HUDEP-2 (cell line): Measurements from ENCODE around the gene PTPRD.
"Not testable (repeated sequence)": the region's sequence is repeated elsewhere in the genome, so short reads cannot be mapped to it uniquely, and the experiment has no call there.

Source experiments
- DNase-seq, 76 experiments: peaks; one replicate each; lab custom pipeline; 2025; ENCODE audit not compliant: unreplicated experiment in 76 of 76; lab: John Stamatoyannopoulos, UW

PTPRD gene

DNA sequence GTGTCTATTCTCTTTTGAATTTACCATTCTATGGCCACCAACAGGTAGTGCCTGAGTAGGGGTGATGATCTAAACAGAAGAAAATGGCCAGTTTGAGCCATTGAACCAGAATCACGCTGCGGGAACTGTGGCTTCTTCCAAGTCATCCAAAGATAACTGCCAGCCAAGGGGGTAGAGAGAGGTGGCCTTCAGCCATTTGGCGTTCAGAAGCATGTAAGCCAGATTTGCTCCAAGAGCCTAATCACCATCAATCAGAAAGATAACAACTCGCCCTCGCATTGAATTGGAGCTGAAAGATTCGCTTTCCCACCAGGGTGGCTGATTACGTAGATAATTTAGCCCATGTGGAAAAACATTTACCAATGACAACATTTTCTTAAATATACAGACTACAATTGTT, 1510.5 kb downstream of the PTPRD start:
- no peak for DNase-seq

DNA sequence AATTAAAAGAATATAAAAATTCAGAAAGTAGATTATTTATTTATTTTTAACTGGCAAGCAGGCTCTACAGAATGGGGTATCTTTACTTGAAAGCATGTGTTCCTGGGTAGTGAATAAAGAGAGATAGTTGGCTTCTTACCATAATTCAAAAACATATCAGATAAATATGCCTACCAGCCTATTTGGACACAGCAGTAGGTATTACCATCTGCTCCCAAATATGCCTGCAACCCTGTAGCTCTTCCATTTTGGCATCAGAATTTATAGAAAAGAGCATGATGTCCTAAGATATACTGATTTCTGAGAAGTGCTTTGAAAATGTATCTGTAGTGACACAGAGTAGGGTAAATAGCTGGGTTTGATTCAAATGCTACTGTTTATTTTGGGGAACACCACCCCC, 1512.7 kb downstream of the PTPRD start:
- no peak for DNase-seq

DNA sequence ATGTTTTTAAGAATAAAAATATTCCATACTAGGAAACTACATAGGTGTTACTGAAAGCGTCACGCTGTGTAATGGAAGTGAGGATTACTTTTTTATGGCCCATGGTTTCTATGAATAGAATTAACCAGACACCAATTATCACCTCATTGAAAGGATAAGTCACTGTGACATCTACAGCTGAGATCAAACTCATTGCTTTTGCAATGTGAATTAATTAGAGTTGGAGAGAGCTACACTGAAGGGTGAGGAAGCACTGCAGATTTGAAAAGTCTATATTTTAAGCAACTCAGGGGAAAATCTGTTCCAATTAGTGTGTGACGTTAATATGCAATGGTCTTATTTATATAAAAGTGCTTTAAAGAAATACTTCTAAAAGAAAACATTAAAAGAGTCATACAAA, 1513.2 kb downstream of the PTPRD start:
- DNase-seq: no peak

DNA sequence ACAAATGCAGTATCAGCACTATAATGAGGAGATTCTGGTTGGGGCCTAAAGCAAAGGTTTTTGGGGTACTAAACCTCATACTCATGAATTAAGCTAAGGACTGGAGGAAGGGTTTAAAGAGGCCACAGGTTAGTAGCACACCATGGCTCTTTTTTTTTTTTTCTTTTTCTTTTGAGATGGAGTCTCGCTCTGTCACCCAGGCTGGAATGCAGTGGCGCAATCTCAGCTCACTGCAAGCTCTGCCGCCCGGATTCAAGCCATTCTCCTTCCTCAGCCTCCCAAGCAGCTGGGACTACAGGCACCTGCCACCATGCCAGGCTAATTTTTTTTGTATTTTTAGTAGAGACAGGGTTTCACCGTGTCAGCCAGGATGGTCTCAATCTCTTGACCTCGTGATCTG, 1515.5 kb downstream of the PTPRD start:
- DNase-seq: not testable (repeated sequence)

DNA sequence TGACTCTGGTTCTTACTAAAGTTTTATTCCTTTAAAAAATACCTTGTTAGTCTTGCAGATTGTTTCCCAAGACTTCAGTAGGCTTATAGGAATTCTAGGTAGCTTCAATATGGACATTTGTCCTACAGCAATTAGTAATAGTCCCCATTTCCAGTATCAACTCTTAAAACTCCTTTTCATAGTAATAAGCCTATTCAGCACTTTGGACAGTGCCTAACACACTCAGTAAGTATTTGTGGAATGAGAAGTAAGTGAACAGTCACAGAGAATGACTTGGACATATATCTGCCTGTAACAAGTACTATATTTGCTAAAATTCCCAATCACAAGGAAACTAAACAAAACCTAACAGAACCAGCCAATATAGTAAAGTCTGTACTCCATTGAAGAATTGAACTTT, 1521.4 kb downstream of the PTPRD start:
- no peak for DNase-seq

DNA sequence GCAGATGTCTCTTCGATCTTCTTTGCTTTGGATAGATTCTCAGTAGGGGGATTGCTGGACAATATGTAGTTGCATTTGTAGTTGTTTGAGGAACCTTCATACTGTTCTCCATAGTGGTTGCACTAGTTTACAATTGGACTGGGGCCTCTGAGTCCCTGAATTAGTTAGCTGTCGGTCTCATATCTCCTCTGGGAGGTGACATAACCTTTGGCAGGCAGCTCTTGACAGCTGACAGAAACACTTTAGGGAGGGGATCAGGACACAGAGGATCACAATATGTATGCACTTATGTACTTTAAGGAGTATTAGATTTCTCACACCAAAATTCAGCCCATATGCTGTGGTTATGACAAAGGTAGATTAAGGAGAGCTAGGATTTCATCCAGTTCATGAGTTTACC, 1533.3 kb downstream of the PTPRD start:
- no peak for DNase-seq

DNA sequence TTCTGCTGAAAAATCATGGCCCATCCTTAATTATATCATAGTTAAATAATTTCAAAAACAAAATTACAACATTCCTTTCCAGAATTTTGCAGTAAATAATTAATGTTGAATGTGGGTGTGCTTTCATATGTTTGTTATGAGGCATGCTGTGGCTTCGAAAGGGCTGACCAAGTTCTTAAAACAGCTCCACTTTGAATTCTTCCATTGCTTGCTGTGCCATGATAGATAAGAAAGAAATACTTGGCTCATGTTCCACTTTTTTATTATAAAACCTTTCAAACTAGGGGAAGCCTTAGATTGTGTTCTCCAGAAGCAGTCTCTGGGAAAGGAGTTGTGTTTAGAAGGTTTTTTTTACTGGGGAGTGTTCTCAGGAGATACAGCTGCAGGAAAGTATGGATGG, 1534.5 kb downstream of the PTPRD start:
- DNase-seq: no peak

DNA sequence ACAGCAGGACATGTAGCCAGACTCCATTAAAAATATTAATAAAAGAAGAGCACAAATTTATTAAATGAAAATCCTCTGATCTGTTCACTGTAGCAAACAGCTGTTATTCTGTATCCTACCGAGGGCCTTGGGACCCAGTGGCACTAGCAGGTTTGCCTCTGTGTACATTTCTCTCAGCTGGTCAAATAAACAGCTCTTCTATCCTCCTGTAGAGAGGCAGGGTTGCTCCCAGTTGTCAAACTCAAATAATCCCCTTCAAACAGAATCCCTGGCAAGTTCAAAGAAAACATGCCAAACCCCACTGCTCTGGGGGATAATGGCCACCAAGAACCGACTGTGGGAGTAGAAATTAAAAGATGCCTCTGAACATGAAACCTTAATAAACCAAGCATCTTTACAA, 1551.2 kb downstream of the PTPRD start:
- DNase-seq: no peak

DNA sequence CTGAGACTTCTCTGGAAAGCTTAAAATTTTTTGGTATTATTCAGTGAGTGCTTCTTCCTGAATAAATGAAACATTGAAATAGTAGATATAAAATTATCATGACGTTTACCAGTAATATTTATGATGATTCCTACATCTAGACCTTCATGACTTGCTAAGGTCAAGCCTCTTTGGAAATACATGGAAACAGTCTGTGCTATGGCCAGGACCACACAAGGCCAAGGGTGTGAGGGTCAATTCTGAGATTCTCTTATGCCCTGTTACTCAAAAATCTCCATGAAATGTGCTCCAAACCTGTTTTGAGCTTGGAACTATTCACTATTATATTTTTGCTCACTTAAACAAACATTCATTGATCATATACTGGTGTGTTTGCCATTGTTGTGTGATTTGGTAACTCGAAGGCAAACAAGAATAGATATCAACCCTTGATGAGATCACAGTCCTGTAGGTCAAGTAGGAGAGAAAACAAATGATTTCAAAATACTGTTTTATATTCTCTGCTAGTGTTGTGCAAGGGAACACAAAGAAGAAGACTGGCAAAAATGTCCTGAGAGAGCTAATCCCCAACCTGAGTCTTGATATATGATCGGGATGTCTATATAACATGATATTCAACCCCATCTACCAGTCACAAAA, 1558.3 kb downstream of the PTPRD start:
- DNase-seq: no peak

DNA sequence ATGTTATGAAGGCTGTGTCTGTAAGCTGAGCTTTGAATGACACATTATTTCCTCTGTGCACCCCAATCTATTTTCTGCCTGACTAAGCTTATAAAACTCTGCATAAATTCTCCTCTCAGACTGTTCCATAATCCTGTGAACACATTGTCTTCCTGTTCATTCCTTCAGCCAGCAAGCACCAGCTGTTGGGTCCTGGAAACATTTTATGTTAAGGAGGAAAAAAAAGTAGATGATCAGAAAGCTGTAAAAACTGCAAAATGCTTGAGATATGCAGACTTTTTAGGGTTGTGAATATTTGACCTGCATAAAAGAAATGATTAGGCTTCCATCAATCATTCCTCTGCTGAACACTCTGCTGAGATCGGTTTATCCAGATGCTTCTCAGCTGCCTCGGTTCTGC, 1567.2 kb downstream of the PTPRD start:
- no peak for DNase-seq

DNA sequence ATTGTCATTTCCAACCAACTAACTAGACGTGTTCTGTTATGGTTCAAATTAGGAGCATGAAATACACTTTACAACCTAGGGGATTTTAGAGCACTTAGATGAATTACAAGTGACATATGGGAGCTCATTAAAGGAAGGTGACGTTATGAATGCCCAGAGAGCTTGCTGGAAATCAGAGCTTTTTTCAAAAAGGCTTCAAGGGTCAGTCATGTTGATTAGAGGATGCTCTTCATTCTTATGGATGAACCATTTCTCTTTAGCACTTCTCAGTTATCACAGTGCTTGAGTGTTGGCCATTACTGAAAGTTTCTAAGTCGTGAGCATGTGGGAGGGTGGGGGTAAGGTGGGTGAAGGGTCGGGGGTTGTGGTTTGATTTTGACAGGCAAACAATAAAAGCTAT, 1567.7 kb downstream of the PTPRD start:
- DNase-seq: no peak

DNA sequence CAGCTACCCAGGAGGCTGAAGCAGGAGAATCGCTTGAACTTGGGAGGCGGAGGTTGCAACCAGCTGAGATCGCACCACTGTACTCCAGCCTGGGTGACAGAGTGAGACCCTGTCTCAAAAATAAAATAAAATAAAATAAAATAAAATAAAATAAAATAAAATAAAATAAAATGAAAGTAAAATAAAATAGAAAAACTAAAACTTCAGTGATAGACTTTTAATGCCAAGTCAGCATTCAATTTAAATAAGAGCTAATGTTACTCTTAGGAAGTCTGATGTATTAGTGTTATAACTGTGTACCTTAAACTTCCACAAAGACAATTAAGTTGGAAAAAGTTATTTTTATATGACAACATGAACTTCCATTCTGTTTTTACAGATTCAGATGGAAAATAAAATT, 1569.0 kb downstream of the PTPRD start:
- DNase-seq: not testable (repeated sequence)

DNA sequence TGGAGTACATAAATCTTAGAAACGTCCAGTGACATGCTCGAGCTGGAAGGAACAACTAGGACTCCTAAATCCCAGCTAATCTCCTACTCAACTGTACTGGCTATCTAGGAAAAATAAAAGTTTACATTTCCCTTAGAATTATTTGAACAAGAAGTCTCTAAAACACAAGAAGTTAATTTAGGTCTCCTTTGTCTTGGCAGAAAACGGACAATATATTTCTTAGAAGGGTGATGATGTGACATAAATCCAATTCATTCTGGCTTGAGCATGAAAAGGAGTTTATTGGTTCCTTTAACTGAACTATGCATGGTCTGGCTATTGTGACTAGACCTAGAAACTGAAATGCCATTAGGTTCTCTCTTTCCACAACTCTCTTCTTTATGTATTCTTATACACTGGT, 1571.0 kb downstream of the PTPRD start:
- DNase-seq: no peak

DNA sequence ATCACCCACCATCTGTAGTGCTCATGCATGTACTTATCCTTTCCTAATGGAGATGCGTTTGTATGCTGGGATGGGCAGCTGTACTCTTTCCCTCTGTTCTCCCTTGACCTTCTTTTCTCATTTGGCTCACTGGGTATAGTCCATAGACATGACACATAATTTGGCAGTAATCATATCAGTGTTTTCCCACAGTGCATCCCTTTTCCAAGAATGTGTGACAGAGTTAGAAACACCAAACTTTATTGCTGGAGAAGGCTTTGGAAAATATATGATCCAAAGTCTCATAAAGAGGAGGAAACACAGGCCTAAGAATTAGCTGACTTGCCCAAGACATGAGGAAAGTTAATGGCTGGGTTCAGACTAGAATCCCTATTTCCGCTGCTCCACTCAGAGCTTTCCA, 1579.8 kb downstream of the PTPRD start:
- DNase-seq: no peak

DNA sequence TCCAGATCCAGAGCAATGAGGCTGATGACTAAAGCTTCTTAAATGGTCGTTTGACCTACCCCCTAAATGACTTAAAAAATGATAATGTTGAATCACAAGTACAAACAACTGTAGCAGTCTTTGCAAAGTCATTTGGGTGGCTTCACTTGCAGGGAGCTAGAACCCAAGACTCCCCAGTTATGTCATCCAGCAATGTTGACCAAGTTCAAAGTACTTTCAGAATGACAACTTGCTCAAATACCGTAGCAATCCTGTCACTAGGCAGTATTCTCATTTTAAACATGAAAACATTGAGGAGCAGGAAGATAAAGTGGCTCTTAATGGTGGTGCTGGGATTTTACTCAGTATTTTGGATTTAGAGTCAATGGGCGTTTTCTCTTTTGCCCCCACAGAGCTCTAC, 1596.2 kb downstream of the PTPRD start:
- no peak for DNase-seq

DNA sequence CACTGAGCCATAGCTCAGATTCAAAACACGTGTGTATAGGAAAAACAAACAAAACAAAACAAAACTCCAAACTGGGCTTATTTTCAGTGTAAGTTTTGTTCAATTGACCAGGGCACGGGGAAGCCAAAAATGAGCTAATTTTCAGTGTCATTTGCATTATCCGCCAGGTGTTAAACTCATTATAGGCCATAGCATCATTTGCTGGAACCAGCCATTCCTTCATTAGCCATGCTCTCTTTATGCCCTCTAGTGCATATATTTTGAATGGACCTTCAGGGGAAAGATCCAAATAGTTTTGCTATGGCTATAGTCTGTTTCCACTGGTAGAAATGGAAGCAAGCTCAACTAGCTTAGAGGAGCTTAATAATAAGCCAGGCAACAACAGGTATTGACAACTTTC, 1608.0 kb downstream of the PTPRD start:
- DNase-seq: no peak

DNA sequence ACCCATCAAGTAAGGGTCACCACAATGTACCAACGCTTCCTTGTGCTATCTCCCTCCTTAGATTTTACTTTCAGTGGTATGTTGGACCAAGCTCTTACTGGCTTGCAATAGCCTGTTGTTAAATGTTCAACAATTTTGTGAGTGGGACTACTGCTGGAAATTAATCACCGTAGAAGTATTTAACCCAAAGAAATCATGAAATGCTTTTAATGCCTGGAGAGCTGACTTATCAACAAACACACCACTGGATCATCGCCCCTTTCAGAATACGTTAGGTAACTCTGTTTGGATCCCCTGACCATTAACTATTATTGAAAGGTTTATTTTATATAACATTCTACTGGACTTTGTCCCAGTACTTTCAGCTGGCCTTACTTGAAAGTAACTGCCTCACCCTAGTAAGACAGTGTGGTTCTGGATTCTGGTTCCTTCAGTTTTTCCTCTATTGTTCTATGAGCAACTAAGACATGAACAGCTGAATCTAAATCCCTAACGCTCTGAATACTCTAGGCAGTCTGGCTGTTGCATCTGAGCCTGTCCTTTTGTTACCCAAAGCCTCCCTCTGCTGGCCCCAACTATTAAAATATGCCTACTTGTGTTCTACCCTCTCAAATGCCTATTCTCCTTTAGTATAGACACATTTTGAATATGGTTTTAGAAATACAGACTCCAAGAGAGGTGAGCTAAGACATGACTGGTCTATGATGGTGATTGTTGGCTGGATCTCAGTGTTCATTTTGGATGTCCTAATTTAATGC, 1609.8 kb downstream of the PTPRD start:
- DNase-seq: no peak

DNA sequence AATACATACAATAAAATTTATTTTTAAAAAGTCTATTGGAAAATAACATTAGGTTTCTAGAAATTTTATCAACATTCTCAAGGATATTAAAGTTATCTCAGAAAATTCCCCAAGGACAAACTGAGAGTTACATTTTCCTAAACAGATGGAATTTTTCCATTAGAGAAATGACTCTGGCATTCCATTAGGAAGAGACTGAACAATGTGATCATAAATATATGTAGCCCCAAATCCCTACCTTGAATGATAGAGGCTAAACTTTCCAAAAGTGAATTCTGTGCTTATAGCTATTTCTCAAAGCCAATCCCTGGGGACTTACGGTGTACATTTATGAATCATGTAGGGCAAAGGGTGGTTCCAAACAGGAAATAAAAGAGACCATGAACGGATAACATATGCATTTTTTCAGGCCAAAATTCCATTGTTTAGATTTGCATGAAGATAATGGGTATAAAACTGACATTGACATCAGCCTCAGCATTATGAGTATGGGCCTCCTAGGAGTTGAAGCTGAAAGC, 1632.2 kb downstream of the PTPRD start:
- no peak for DNase-seq

DNA sequence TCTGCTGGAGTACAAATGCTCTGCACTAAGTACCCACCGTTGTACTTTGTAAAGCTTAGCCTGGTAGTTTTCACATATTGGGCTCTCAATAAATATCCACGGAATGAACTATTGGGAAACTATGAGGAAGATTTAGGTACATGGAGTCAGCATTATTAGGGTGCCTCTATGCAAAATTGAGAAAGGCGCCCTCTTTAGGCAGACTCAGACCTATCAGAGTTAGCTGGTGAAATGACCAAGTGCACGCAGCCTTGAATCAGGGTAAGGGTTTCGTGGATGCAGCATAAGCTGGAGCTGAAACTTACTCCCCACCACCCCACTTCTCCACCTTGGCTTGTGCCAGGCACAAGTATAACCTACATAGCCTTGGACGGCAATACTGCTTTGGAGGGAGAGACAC, 1634.5 kb downstream of the PTPRD start:
- DNase-seq: no peak

DNA sequence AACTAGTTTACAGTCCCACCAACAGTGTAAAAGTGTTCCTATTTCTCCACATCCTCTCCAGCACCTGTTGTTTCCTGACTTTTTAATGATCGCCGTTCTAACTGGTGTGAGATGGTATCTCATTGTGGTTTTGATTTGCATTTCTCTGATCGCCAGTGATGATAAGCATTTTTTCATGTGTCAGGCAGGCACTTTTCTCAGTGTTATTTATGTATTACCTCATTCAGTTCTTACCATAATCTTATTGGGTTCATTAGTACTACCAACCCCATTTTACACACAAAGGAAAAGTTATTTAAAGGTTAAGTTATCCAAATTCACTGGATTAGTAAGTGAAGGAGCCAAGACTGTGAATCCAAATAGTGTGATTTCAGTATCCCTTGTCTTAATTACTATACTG, 1644.5 kb downstream of the PTPRD start:
- not testable (repeated sequence) for DNase-seq

DNA sequence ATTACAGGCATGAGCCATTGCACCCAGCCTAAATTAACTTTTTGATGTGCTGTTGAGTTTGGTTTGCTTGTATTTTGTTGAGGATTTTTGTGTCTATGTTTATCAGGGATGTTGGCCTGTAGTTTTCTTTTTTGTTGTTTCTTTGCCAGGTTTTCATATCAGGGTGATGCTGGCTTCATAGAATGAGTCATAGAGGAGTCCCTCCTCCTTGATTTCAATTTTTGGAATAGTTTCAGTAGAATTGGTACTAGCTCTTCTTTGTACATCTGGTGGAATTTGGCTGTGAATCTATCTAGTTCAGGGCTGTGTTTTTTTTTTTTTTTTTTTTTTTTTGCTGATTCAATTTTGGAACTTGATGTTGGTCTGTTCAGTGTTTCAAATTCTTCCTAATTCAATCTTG, 1648.9 kb downstream of the PTPRD start:
- no peak for DNase-seq

DNA sequence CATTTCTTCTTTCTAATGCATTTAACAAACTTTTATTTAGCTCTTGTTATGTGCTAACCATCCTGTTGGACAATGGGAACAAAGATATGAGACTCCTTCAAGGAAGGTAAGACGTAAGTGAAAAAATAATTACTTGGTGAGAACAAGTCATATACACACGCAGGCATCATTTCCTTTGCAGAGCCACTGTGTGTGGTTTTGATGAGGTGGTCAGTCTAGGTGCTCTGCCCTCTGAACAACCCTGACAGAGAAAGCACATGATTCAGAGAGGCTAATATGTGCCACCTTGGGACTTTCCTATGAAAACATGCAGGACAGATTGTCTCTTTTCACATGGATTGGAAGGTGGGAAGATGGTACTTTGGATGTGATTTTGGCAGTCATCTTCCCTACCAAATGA, 1650.7 kb downstream of the PTPRD start:
- DNase-seq: no peak
